Measurements from ENCODE around the gene LRRC3C. TPM values are rescaled to one million over a fixed set of nuclear protein-coding genes. Genes with fewer than 3 reads are reported as not detected.

The LRRC3C gene
- polyA plus RNA-seq, 1 donor from 2014 or later: not detected

DNA sequence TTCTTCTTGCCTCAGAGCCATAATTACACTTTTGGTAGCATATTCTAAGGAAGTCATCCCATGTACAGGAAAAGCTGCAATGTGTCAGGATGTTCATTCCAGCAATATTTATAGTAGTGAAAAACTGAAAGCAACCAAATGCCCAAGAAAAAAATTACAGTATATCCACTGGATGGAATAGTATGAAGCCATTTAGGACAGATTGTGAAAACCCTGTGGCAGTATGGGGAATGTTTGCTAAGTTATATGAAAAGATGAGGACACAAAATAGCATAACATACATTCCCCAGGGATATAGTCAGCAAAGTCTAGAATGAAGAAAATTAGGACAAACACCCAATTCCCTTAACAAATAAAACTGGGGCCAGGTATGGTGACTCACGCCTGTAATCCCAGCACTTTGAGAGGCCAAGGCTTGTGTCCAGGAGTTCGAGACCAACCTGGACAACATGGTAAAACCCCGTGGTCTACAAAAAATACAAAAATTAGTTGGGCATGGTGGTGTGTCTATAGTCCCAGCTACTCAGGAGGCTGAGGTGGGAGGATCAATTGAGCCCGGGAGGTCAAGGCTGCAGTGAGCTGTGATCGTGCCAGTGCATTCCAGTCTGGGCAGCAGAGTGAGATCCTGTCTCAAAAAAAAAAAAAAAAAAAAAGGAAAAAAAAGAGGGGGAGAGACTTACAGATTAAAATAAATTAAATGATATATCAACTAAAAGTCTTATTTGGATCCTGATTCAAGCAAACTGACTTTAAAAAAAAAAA is 2.3 kb downstream of the LRRC3C start:
- H4K20me1 ChIP-seq (ENCODE audit: insufficient read depth): no peaks in the 10 kb centered on the region
- H3K27ac ChIP-seq (ENCODE audit: low read length): no peak overlapping the region
- H2AFZ ChIP-seq (ENCODE audit: low read depth, low read length): no peak overlapping the region
- H3K27me3 ChIP-seq (ENCODE audit: insufficient read depth, low read depth, low read length): no peaks in the 10 kb centered on the region
- no peak overlapping the region for H3K9ac ChIP-seq (ENCODE audit: low read length)
- H3K4me3 ChIP-seq (ENCODE audit: low read length): no peak overlapping the region
- no peak overlapping the region for H3K4me2 ChIP-seq (ENCODE audit: low read length)
- H3K9me2 ChIP-seq (ENCODE audit: insufficient read depth, low read length): no peaks in the 10 kb centered on the region
- no peaks in the 10 kb centered on the region for H3K9me3 ChIP-seq (ENCODE audit: low read length)
- H3K79me2 ChIP-seq (replicated peaks; ENCODE audit: insufficient read depth, low read length): peaks cover 15% of the 10 kb centered on the region
- TF ChIP-seq TAF1 (IDR thresholded peaks at IDR 0.05; ENCODE audit: low read depth) (no peak), RAD21 (conservative IDR thresholded peaks at IDR 0.05) (no peak)
- TF ChIP-seq, protein P1, sequence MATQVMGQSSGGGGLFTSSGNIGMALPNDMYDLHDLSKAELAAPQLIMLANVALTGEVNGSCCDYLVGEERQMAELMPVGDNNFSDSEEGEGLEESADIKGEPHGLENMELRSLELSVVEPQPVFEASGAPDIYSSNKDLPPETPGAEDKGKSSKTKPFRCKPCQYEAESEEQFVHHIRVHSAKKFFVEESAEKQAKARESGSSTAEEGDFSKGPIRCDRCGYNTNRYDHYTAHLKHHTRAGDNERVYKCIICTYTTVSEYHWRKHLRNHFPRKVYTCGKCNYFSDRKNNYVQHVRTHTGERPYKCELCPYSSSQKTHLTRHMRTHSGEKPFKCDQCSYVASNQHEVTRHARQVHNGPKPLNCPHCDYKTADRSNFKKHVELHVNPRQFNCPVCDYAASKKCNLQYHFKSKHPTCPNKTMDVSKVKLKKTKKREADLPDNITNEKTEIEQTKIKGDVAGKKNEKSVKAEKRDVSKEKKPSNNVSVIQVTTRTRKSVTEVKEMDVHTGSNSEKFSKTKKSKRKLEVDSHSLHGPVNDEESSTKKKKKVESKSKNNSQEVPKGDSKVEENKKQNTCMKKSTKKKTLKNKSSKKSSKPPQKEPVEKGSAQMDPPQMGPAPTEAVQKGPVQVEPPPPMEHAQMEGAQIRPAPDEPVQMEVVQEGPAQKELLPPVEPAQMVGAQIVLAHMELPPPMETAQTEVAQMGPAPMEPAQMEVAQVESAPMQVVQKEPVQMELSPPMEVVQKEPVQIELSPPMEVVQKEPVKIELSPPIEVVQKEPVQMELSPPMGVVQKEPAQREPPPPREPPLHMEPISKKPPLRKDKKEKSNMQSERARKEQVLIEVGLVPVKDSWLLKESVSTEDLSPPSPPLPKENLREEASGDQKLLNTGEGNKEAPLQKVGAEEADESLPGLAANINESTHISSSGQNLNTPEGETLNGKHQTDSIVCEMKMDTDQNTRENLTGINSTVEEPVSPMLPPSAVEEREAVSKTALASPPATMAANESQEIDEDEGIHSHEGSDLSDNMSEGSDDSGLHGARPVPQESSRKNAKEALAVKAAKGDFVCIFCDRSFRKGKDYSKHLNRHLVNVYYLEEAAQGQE (IDR thresholded peaks at IDR 0.05; ENCODE audit: borderline replicate concordance): no peak
- no peaks in the 10 kb centered on the region for H3F3A ChIP-seq (ENCODE audit: insufficient read depth, low read length, poor library complexity, severe bottlenecking)
- H3K36me3 ChIP-seq (ENCODE audit: insufficient read depth, low read length): no peaks in the 10 kb centered on the region

DNA sequence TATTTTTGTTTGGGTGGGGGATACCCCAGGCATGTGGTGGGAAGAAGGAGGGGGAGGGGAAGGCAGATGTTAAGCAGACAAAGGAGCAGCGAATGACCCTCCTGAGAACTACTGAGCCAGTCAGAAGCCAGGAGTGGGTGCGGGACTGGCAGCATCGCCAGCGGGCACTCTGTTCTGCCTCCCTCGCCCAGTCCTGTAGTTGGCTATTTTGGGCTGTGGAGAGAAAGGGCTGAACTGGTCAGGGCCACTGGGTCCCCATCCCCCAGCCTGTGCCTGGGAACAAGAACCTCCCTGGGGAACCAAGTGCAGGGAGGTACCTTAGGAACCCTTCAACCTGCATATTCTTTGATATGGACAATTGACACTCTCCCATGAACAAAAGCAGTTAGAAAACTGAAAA is 6.4 kb downstream of the LRRC3C start:
- H3K4me2 ChIP-seq (ENCODE audit: low read length): no peak overlapping the region
- no peaks in the 10 kb centered on the region for H3K27me3 ChIP-seq (ENCODE audit: insufficient read depth, low read depth, low read length)
- H2AFZ ChIP-seq (ENCODE audit: low read depth, low read length): no peak overlapping the region
- no peaks in the 10 kb centered on the region for H3K9me3 ChIP-seq (ENCODE audit: low read length)
- H3K27ac ChIP-seq (ENCODE audit: low read length): no peak overlapping the region
- H3K79me2 ChIP-seq (replicated peaks; ENCODE audit: insufficient read depth, low read length): no peaks in the 10 kb centered on the region
- H4K20me1 ChIP-seq (ENCODE audit: insufficient read depth): no peaks in the 10 kb centered on the region
- no peaks in the 10 kb centered on the region for H3F3A ChIP-seq (ENCODE audit: insufficient read depth, low read length, poor library complexity, severe bottlenecking)
- no peak for TF ChIP-seq SMC3 (conservative IDR thresholded peaks at IDR 0.05; ENCODE audit: poor library complexity)
- TF ChIP-seq EZH2 (IDR thresholded peaks at IDR 0.05; ENCODE audit: borderline replicate concordance, insufficient read depth, low read length, poor library complexity, severe bottlenecking): no peak
- no peak for TF ChIP-seq TAF1 (IDR thresholded peaks at IDR 0.05; ENCODE audit: low read depth)
- no peak for TF ChIP-seq MXI1 (conservative IDR thresholded peaks at IDR 0.05; ENCODE audit: poor library complexity, severe bottlenecking)
- no peak for TF ChIP-seq RAD21 (conservative IDR thresholded peaks at IDR 0.05)
- no peak for TF ChIP-seq POLR2AphosphoS5 (IDR thresholded peaks at IDR 0.05)
- TF ChIP-seq, protein P2, sequence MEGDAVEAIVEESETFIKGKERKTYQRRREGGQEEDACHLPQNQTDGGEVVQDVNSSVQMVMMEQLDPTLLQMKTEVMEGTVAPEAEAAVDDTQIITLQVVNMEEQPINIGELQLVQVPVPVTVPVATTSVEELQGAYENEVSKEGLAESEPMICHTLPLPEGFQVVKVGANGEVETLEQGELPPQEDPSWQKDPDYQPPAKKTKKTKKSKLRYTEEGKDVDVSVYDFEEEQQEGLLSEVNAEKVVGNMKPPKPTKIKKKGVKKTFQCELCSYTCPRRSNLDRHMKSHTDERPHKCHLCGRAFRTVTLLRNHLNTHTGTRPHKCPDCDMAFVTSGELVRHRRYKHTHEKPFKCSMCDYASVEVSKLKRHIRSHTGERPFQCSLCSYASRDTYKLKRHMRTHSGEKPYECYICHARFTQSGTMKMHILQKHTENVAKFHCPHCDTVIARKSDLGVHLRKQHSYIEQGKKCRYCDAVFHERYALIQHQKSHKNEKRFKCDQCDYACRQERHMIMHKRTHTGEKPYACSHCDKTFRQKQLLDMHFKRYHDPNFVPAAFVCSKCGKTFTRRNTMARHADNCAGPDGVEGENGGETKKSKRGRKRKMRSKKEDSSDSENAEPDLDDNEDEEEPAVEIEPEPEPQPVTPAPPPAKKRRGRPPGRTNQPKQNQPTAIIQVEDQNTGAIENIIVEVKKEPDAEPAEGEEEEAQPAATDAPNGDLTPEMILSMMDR (IDR thresholded peaks at IDR 0.05; ENCODE audit: poor library complexity, severe bottlenecking): no peak
- TF ChIP-seq, protein P1 (IDR thresholded peaks at IDR 0.05; ENCODE audit: borderline replicate concordance): no peak
- no peak for TF ChIP-seq EP300 (conservative IDR thresholded peaks at IDR 0.05; ENCODE audit: poor library complexity, severe bottlenecking)
- no peak overlapping the region for H3K4me3 ChIP-seq (ENCODE audit: low read length)
- no peak overlapping the region for H3K9ac ChIP-seq (ENCODE audit: low read length)
- no peaks in the 10 kb centered on the region for H3K9me2 ChIP-seq (ENCODE audit: insufficient read depth, low read length)
- H3K36me3 ChIP-seq (ENCODE audit: insufficient read depth, low read length): no peaks in the 10 kb centered on the region

All from neural cell (in vitro differentiated cells).